ENCODE data around the gene TBL1XR1.

Gene TBL1XR1

GRCh38 chr3:177085794-177086193 is 111.5 kb downstream of the TBL1XR1 start:
- no peak for DNase-seq (ENCODE audit: extremely low read depth, insufficient read length)
- TF ChIP-seq, protein P1, sequence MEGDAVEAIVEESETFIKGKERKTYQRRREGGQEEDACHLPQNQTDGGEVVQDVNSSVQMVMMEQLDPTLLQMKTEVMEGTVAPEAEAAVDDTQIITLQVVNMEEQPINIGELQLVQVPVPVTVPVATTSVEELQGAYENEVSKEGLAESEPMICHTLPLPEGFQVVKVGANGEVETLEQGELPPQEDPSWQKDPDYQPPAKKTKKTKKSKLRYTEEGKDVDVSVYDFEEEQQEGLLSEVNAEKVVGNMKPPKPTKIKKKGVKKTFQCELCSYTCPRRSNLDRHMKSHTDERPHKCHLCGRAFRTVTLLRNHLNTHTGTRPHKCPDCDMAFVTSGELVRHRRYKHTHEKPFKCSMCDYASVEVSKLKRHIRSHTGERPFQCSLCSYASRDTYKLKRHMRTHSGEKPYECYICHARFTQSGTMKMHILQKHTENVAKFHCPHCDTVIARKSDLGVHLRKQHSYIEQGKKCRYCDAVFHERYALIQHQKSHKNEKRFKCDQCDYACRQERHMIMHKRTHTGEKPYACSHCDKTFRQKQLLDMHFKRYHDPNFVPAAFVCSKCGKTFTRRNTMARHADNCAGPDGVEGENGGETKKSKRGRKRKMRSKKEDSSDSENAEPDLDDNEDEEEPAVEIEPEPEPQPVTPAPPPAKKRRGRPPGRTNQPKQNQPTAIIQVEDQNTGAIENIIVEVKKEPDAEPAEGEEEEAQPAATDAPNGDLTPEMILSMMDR (IDR thresholded peaks at IDR 0.05; ENCODE audit: insufficient read depth, low read length, poor library complexity, severe bottlenecking): no peak
- Histone ChIP-seq H3K27me3 (replicated peaks; ENCODE audit: control insufficient read depth, insufficient read depth, low read length) (no peaks in the 10 kb centered on the region), H3K36me3 (ENCODE audit: control insufficient read depth, insufficient read depth, low read length) (no peaks in the 10 kb centered on the region; the same call in 1 of the 2 replicates), H3K4me3 (replicated peaks; ENCODE audit: low read depth, low read length) (no peak overlapping the region)

DNA sequence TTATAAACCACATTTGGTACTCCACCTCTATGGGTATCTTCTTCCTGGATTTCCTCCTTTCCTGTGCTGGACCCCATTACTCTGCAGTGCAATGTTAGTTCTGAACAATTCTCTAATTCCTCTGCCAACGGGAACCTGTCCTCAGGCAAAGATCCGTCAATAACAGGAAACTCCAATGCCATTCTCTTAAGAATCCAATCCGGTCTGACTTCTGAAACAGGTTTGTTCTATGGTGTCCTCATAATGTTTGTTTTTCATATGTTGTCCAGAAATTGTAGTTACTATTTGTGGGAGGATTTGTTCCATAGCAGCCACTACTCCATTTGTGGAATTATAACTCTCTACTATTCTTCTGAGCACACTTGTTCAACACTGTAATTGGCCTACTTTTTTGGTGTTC is 112.7 kb downstream of the TBL1XR1 start:
- H3K4me3 ChIP-seq (replicated peaks; ENCODE audit: low read depth, low read length): no peak overlapping the region
- no peaks in the 10 kb centered on the region; the same call in 1 of the 2 replicates for H3K36me3 ChIP-seq (ENCODE audit: control insufficient read depth, insufficient read depth, low read length)
- TF ChIP-seq, protein P1 (IDR thresholded peaks at IDR 0.05; ENCODE audit: insufficient read depth, low read length, poor library complexity, severe bottlenecking): no peak
- H3K27me3 ChIP-seq (replicated peaks; ENCODE audit: control insufficient read depth, insufficient read depth, low read length): no peaks in the 10 kb centered on the region
- DNase-seq (ENCODE audit: extremely low read depth, insufficient read length): no peak

DNA sequence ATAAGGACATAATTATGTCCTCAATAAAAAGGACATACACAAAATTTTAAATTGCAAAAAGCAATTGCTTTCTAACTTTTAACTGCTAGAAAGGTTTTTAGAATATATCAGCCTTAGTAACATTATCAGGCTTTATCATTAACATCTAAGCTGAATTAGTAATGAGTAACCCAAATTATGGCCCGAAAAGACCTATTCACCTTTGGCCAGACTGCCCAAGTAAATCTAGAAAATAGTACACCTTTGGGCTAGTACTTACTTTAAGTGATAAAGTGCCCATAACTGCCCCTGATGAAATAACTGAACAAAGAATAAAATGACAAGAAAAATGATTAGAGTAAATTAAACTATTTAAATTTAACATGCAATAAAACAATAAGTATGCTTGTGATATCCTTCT is 117.2 kb downstream of the TBL1XR1 start:
- TF ChIP-seq, protein P1 (IDR thresholded peaks at IDR 0.05; ENCODE audit: insufficient read depth, low read length, poor library complexity, severe bottlenecking): no peak
- Histone ChIP-seq H3K4me3 (replicated peaks; ENCODE audit: low read depth, low read length) (no peak overlapping the region), H3K36me3 (ENCODE audit: control insufficient read depth, insufficient read depth, low read length) (no peaks in the 10 kb centered on the region), H3K27me3 (replicated peaks; ENCODE audit: control insufficient read depth, insufficient read depth, low read length) (no peaks in the 10 kb centered on the region)
- no peak for DNase-seq (ENCODE audit: extremely low read depth, insufficient read length)

- TF ChIP-seq, protein P1 (IDR thresholded peaks at IDR 0.05; ENCODE audit: insufficient read depth, low read length, poor library complexity, severe bottlenecking): no peak
- H3K27me3 ChIP-seq (replicated peaks; ENCODE audit: control insufficient read depth, insufficient read depth, low read length): no peaks in the 10 kb centered on the region
- no peak for DNase-seq (ENCODE audit: extremely low read depth, insufficient read length)
- H3K4me3 ChIP-seq (replicated peaks; ENCODE audit: low read depth, low read length): no peak overlapping the region
- peaks cover 2% of the 10 kb centered on the region for H3K36me3 ChIP-seq (ENCODE audit: control insufficient read depth, insufficient read depth, low read length)
These were observed 117.6 kb downstream of the TBL1XR1 start for GRCh38 chr3:177079684-177080083.

- Histone ChIP-seq H3K4me3 (replicated peaks; ENCODE audit: low read depth, low read length) (no peak overlapping the region), H3K36me3 (ENCODE audit: control insufficient read depth, insufficient read depth, low read length) (peaks cover 2% of the 10 kb centered on the region), H3K27me3 (replicated peaks; ENCODE audit: control insufficient read depth, insufficient read depth, low read length) (no peaks in the 10 kb centered on the region)
- DNase-seq (ENCODE audit: extremely low read depth, insufficient read length): no peak
- TF ChIP-seq, protein P1 (IDR thresholded peaks at IDR 0.05; ENCODE audit: insufficient read depth, low read length, poor library complexity, severe bottlenecking): no peak
These were observed 125.7 kb downstream of the TBL1XR1 start for GRCh38 chr3:177071496-177072156.

Measured in GM06990 (cell line).